ENCODE measurements around the gene TRAM1L1.

The TRAM1L1 gene

GRCh38 chr4:117084866-117085701, at the start of gene TRAM1L1:
Gene TRAM1L1, minus strand, starts transcription at chr4:117085576. Its CDS starts 183 bp downstream, at chr4:117085393.
- DNase-seq, result peak; percentile 18 to 20

- DNase-seq, result no peak
Measured at GRCh38 chr4:117134386-117134785, 49.0 kb upstream of the TRAM1L1 start.

- DNase-seq, result no peak
Measured at GRCh38 chr4:117096886-117097285, 11.5 kb upstream of the TRAM1L1 start.

GRCh38 chr4:117096462-117096861, 11.1 kb upstream of the TRAM1L1 start:
- no peak for DNase-seq

- no peak for DNase-seq
Measured at GRCh38 chr4:117093571-117093970, 8.2 kb upstream of the TRAM1L1 start.

- no peak for DNase-seq
Measured at GRCh38 chr4:117077760-117078159, 7.6 kb downstream of the TRAM1L1 start.

GRCh38 chr4:117068120-117068519, 17.3 kb downstream of the TRAM1L1 start:
- no peak for DNase-seq

- no peak for DNase-seq
Measured at GRCh38 chr4:117063961-117064696, 21.2 kb downstream of the TRAM1L1 start.

- no peak for DNase-seq
Measured at GRCh38 chr4:117042962-117043361, 42.4 kb downstream of the TRAM1L1 start.

Data from activated T-cell treated with anti-CD3 and anti-CD28 coated beads, Interleukin-2, amount 50 U/mL, for 48 hours (primary cell).